Measurements from ENCODE around the gene RASL10B.
"Not testable (repeated sequence)": the region's sequence is repeated elsewhere in the genome, so short reads cannot be mapped to it uniquely, and the experiment has no call there.

RASL10B gene

DNA sequence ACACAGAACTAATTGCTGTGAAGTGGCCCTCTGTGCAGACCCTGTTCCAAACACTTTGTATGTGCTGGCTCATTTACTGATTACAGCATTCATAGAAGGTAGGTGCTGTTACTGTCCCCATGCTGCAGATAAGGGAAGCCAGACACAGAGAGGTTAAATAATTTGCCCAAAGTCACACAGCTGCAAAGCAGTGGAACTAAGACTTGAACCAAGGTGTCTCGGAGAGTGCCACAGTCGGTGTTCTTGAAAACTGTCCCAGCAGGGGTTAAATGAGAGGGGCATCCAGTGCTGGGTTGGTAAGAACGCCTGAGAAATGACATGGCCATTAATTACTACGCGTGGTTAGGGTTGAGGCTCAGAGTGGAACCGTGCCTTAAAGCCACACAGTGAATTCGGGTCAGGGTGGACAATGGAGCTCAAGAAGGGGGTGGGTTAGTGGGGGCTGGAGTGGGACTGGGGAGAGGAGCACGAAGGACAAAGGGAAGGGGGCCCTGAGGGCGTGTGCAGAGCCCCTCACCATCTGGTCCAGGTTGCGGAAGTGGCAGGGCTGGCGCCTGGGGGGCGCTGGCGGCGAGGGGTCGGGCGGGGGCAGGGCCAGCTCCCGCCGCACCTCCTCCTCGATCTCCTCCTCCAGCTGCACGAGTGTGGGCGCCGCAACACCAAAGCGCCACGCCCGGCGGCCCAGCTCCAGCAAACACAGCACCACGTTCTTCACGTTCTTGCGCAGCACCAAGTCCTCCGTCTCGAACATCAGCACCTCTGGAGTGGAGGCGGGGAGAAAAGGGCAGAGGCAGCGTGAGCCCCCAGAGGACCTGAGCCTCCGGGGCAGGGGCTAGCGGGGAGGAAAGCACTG is 18.3 kb downstream of the RASL10B start:
- CTCF ChIA-PET = interaction anchor here (4.0 to 6.4 kb wide), 2 partner anchors 14 to 137 kb away, joined by 13 to 50 read pairs; no protein-coding TSS in a partner anchor
- DNase-seq (ENCODE audit: extremely low spot score) = no peak
- TF ChIP-seq FOXK2 (IDR thresholded peaks at IDR 0.05) (no peak), TARDBP (IDR thresholded peaks at IDR 0.05) (no peak), CTBP1 (IDR thresholded peaks at IDR 0.05; ENCODE audit: borderline replicate concordance) (no peak), FOXM1 (IDR thresholded peaks at IDR 0.05; ENCODE audit: borderline replicate concordance) (no peak), HDGF (IDR thresholded peaks at IDR 0.05; ENCODE audit: borderline replicate concordance) (no peak), NFRKB (IDR thresholded peaks at IDR 0.05) (no peak), ZNF384 (IDR thresholded peaks at IDR 0.05) (no peak), BHLHE40 (IDR thresholded peaks at IDR 0.05; ENCODE audit: borderline replicate concordance) (no peak), SP1 (IDR thresholded peaks at IDR 0.05) (no peak), L3MBTL2 (conservative IDR thresholded peaks at IDR 0.05) (no peak), ARNT (IDR thresholded peaks at IDR 0.05) (no peak), FOXA1 (IDR thresholded peaks at IDR 0.05) (no peak), ELF4 (IDR thresholded peaks at IDR 0.05) (no peak), LEF1 (IDR thresholded peaks at IDR 0.05; ENCODE audit: borderline replicate concordance) (no peak), SUZ12 (IDR thresholded peaks at IDR 0.05) (no peak)
- TF ChIP-seq, protein P1, sequence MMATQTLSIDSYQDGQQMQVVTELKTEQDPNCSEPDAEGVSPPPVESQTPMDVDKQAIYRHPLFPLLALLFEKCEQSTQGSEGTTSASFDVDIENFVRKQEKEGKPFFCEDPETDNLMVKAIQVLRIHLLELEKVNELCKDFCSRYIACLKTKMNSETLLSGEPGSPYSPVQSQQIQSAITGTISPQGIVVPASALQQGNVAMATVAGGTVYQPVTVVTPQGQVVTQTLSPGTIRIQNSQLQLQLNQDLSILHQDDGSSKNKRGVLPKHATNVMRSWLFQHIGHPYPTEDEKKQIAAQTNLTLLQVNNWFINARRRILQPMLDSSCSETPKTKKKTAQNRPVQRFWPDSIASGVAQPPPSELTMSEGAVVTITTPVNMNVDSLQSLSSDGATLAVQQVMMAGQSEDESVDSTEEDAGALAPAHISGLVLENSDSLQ (IDR thresholded peaks at IDR 0.05) = no peak
- POLR2A ChIA-PET = interaction anchor here (1.0 to 1.3 kb wide), 2 partner anchors 15 to 171 kb away, joined by 3 to 5 read pairs; partner anchors contain the start of gene PEX12

DNA sequence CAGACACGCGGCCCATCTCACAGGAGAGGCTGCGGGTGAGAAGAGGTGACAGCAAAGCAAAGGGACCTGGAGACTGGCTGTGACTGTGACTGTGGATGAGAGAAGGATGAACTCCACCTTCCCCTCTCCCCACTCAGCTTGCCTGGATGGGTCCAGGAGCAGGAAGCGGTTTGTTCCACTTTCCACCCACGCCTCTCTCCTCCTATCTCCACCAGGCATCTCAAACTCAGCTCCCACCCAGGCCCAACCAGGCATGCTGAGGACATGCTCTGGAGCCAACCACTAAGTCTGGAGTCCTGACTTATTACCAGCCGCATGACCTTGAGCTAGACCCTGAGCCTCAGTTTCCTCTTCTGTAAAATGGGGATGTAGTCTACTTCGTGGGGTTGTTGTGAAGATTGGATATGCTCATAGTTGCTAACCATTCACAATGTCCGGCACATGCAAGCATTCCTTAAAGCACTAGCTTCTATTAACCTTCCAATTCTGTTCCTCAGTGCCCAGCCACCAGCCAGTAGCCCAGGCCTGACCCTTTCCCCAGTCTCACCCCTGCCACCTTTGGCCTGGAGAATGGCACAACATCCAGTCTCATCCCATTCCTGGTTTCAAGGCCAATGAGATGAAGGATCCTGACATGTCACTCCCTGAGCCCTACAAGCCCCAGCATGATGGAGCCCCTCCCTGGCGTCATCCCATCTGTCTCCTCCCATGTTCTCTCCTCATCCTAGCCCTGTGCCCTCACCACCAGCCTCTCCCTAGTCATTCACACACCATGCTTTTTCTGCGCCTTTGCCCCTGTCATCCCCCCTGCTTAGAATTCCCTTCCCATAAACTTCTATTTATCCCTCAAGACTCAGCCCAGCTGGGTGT is 19.3 kb downstream of the RASL10B start:
- no peak for DNase-seq (ENCODE audit: extremely low spot score)
- TF ChIP-seq FOXA1 (IDR thresholded peaks at IDR 0.05) = no peak
- TF ChIP-seq SUZ12 (IDR thresholded peaks at IDR 0.05) = no peak
- no peak for TF ChIP-seq ELF4 (IDR thresholded peaks at IDR 0.05)
- no peak for TF ChIP-seq NFRKB (IDR thresholded peaks at IDR 0.05)
- TF ChIP-seq L3MBTL2 (conservative IDR thresholded peaks at IDR 0.05) = no peak
- no peak for TF ChIP-seq HDGF (IDR thresholded peaks at IDR 0.05; ENCODE audit: borderline replicate concordance)
- no peak for TF ChIP-seq FOXM1 (IDR thresholded peaks at IDR 0.05; ENCODE audit: borderline replicate concordance)
- TF ChIP-seq ZNF384 (IDR thresholded peaks at IDR 0.05) = no peak
- no peak for TF ChIP-seq SP1 (IDR thresholded peaks at IDR 0.05)
- no peak for TF ChIP-seq TARDBP (IDR thresholded peaks at IDR 0.05)
- no peak for TF ChIP-seq LEF1 (IDR thresholded peaks at IDR 0.05; ENCODE audit: borderline replicate concordance)
- no peak for TF ChIP-seq CTBP1 (IDR thresholded peaks at IDR 0.05; ENCODE audit: borderline replicate concordance)
- TF ChIP-seq BHLHE40 (IDR thresholded peaks at IDR 0.05; ENCODE audit: borderline replicate concordance) = no peak
- TF ChIP-seq, protein P1 (IDR thresholded peaks at IDR 0.05) = no peak
- TF ChIP-seq FOXK2 (IDR thresholded peaks at IDR 0.05) = no peak
- TF ChIP-seq ARNT (IDR thresholded peaks at IDR 0.05) = no peak
- ChIA-PET CTCF (interaction anchor here (1.1 to 6.4 kb wide), 3 partner anchors 13 to 138 kb away, joined by 3 to 50 read pairs (median 13); no protein-coding TSS in a partner anchor), POLR2A (interaction anchor here (1.0 kb wide), 1 partner anchor 14 kb away, joined by 3 read pairs; no protein-coding TSS in a partner anchor)

GRCh38 chr17:35751541-35751940 is 20.1 kb downstream of the RASL10B start:
- DNase-seq (ENCODE audit: extremely low spot score); POLR2A ChIA-PET: not testable (repeated sequence)
- CTCF ChIA-PET = interaction anchor here (1.1 to 6.4 kb wide), 2 partner anchors 134 to 139 kb away, joined by 3 to 50 read pairs; no protein-coding TSS in a partner anchor

DNA sequence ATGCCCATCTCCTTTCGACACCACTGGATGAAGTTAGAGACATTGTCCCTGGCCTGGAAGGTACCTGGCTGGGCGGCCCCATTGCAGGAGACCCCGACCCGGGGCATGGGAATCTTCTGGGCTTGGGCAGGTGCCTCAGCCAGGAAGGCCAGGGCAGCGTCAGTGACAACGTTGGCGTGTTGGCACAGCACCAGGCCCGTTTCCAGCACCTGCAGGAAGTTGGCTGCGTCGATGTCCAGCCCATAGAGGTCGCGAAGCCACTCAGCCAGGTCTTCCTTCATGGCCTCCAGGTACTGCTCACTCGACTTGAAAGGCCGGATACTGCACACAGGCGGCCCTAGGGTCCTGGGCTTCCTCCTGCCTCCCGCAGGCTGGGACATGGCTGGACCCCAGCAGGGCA is 21.0 kb downstream of the RASL10B start:
- DNase-seq (ENCODE audit: extremely low spot score) = no peak
- ChIA-PET CTCF (no interaction called here), POLR2A (interaction anchor here (1.1 kb wide), 1 partner anchor 20 kb away, joined by 4 read pairs; no protein-coding TSS in a partner anchor)
- TF ChIP-seq BHLHE40 (IDR thresholded peaks at IDR 0.05; ENCODE audit: borderline replicate concordance) = no peak
- no peak for TF ChIP-seq NFRKB (IDR thresholded peaks at IDR 0.05)
- TF ChIP-seq FOXM1 (IDR thresholded peaks at IDR 0.05; ENCODE audit: borderline replicate concordance) = no peak
- no peak for TF ChIP-seq ELF4 (IDR thresholded peaks at IDR 0.05)
- no peak for TF ChIP-seq L3MBTL2 (conservative IDR thresholded peaks at IDR 0.05)
- TF ChIP-seq FOXA1 (IDR thresholded peaks at IDR 0.05) = no peak
- TF ChIP-seq ARNT (IDR thresholded peaks at IDR 0.05) = no peak
- no peak for TF ChIP-seq FOXK2 (IDR thresholded peaks at IDR 0.05)
- TF ChIP-seq CTBP1 (IDR thresholded peaks at IDR 0.05; ENCODE audit: borderline replicate concordance) = no peak
- no peak for TF ChIP-seq TARDBP (IDR thresholded peaks at IDR 0.05)
- TF ChIP-seq SUZ12 (IDR thresholded peaks at IDR 0.05) = no peak
- TF ChIP-seq, protein P1 (IDR thresholded peaks at IDR 0.05) = no peak
- TF ChIP-seq SP1 (IDR thresholded peaks at IDR 0.05) = no peak
- no peak for TF ChIP-seq LEF1 (IDR thresholded peaks at IDR 0.05; ENCODE audit: borderline replicate concordance)
- TF ChIP-seq HDGF (IDR thresholded peaks at IDR 0.05; ENCODE audit: borderline replicate concordance) = no peak
- TF ChIP-seq ZNF384 (IDR thresholded peaks at IDR 0.05) = no peak
